ENCODE results near the gene SUGP1.
A peak's percentile ranks its signal among the peaks of the same experiment; 100 is the strongest.
"Not testable (repeated sequence)": the region's sequence is repeated elsewhere in the genome, so short reads cannot be mapped to it uniquely, and the experiment has no call there.

Gene SUGP1

GRCh38 chr19:19320361-19321140 is at the start of gene SUGP1, which contains the start of gene MAU2:
SUGP1 (minus strand) TSS chr19:19320509; CDS start chr19:19320496, 13 bp downstream.
MAU2 (plus strand) TSS chr19:19320829; CDS start chr19:19320860, 31 bp downstream.
- peak; percentile 88 for DNase-seq

GRCh38 chr19:19368087-19368486 is 47.8 kb upstream of the SUGP1 start:
- DNase-seq: no peak

- peak; percentile 50 for DNase-seq
Measured at GRCh38 chr19:19366434-19367396, 46.4 kb upstream of the SUGP1 start.

GRCh38 chr19:19362075-19362474 is 41.8 kb upstream of the SUGP1 start:
- DNase-seq: no peak

GRCh38 chr19:19361075-19361594 is 40.8 kb upstream of the SUGP1 start:
- peak; percentile 58 for DNase-seq

GRCh38 chr19:19356901-19357566 is 36.7 kb upstream of the SUGP1 start:
- DNase-seq: no peak

- no peak for DNase-seq
Measured at GRCh38 chr19:19356500-19356899, 36.2 kb upstream of the SUGP1 start.

GRCh38 chr19:19355606-19356139 is 35.4 kb upstream of the SUGP1 start:
- no peak for DNase-seq

GRCh38 chr19:19354932-19355331 is 34.6 kb upstream of the SUGP1 start:
- no peak for DNase-seq

- DNase-seq: no peak
Measured at GRCh38 chr19:19354007-19354406, 33.7 kb upstream of the SUGP1 start.

GRCh38 chr19:19352823-19353222 is 32.5 kb upstream of the SUGP1 start:
- no peak for DNase-seq

GRCh38 chr19:19350756-19351155 is 30.4 kb upstream of the SUGP1 start:
- DNase-seq: not testable (repeated sequence)

GRCh38 chr19:19349365-19349764 is 29.1 kb upstream of the SUGP1 start:
- no peak for DNase-seq

GRCh38 chr19:19348266-19348665 is 28.0 kb upstream of the SUGP1 start:
- peak; percentile 19 for DNase-seq

- no peak for DNase-seq
Measured at GRCh38 chr19:19347401-19348110, 27.2 kb upstream of the SUGP1 start.

- no peak for DNase-seq
Measured at GRCh38 chr19:19345970-19346369, 25.7 kb upstream of the SUGP1 start.

- DNase-seq: no peak
Measured at GRCh38 chr19:19345232-19345631, 24.9 kb upstream of the SUGP1 start.

- no peak for DNase-seq
Measured at GRCh38 chr19:19343762-19344161, 23.5 kb upstream of the SUGP1 start.

GRCh38 chr19:19343016-19343362 is 22.7 kb upstream of the SUGP1 start:
- DNase-seq: no peak

- peak; percentile 23 for DNase-seq
Measured at GRCh38 chr19:19342086-19343015, 22.0 kb upstream of the SUGP1 start.

GRCh38 chr19:19341026-19341425 is 20.7 kb upstream of the SUGP1 start:
- DNase-seq: no peak

All from NCI-H226 (cell line).